Measurements from ENCODE around the gene SND1. TPM values are rescaled to one million over a fixed set of nuclear protein-coding genes. Genes with fewer than 3 reads are reported as not detected.

Gene SND1
- total RNA-seq, 2 donors from 2014 or later = 146 to 155 TPM

DNA sequence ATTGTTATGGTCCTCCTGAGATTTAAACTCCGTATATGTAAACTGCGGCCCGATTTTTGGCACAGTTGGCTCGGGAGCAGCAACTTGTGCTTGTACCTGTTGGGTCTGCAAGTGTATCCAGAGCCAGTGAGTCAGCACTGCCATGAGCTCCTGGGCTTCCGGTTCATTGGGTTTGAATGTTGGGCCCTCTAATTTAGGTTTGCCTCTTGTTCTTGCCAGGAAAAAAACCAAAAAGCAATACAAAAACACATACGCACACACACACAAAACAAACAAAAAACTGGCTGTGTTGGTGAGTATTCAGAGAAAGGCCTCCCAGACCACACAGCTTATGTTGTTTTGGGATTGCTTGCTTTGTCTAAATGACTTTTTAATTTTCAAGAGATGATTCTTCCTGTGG, 26.3 kb downstream of the SND1 start:
- Histone ChIP-seq H3K27me3 (no peaks in the 10 kb centered on the region), H3K4me1 (peaks cover 39% of the 10 kb centered on the region), H3K9me3 (no peaks in the 10 kb centered on the region), H3K27ac (no peak overlapping the region), H3K36me3 (replicated peaks in 1 of 2; ENCODE audit: insufficient read depth in 1 of 2, low read depth in 2 of 2) (no peaks in the 10 kb centered on the region), H3K4me3 (no peak overlapping the region)
- ATAC-seq = no peak
- TF ChIP-seq, protein P1, sequence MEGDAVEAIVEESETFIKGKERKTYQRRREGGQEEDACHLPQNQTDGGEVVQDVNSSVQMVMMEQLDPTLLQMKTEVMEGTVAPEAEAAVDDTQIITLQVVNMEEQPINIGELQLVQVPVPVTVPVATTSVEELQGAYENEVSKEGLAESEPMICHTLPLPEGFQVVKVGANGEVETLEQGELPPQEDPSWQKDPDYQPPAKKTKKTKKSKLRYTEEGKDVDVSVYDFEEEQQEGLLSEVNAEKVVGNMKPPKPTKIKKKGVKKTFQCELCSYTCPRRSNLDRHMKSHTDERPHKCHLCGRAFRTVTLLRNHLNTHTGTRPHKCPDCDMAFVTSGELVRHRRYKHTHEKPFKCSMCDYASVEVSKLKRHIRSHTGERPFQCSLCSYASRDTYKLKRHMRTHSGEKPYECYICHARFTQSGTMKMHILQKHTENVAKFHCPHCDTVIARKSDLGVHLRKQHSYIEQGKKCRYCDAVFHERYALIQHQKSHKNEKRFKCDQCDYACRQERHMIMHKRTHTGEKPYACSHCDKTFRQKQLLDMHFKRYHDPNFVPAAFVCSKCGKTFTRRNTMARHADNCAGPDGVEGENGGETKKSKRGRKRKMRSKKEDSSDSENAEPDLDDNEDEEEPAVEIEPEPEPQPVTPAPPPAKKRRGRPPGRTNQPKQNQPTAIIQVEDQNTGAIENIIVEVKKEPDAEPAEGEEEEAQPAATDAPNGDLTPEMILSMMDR (IDR thresholded peaks at IDR 0.05) = no peak
- TF ChIP-seq POLR2A (IDR thresholded peaks at IDR 0.05) = no peak
- 65 to 78% methylated on average over 6 of the region's 6 CpGs for WGBS, 2 donors
- intact Hi-C loops (cut with DNase I) = no loop called here
- no peak for DNase-seq

DNA sequence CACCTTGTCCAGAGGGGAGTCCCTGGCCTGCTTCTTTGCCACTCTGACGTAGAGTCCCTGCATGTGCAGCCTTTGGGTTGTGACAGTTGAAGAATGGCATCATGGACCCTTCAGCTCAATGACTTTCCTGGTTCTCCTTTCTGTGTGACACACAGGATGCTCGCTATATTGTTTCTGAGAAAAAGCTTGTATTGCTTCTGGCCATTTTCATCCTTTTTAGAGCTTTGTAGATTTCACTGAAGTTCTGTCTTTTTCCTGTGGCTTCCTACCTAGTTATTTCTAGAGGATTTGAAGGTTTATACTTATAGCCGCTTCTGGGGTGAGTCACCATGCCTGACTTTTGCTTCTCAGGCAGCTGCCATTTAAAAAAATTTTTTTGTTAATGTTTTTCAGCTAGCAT, 27.0 kb downstream of the SND1 start:
- H3K36me3 ChIP-seq (replicated peaks in 1 of 2; ENCODE audit: insufficient read depth in 1 of 2, low read depth in 2 of 2) = no peaks in the 10 kb centered on the region
- 93 to 96% methylated on average over 3 of the region's 3 CpGs for WGBS, 2 donors
- no peak overlapping the region for H3K4me3 ChIP-seq
- H3K27me3 ChIP-seq = no peaks in the 10 kb centered on the region
- no peak for ATAC-seq
- intact Hi-C loops (cut with DNase I) = no loop called here
- H3K9me3 ChIP-seq = no peaks in the 10 kb centered on the region
- H3K4me1 ChIP-seq = peaks cover 39% of the 10 kb centered on the region
- TF ChIP-seq, protein P1 (IDR thresholded peaks at IDR 0.05) = no peak
- no peak for TF ChIP-seq POLR2A (IDR thresholded peaks at IDR 0.05)
- no peak for DNase-seq
- no peak overlapping the region for H3K27ac ChIP-seq

DNA sequence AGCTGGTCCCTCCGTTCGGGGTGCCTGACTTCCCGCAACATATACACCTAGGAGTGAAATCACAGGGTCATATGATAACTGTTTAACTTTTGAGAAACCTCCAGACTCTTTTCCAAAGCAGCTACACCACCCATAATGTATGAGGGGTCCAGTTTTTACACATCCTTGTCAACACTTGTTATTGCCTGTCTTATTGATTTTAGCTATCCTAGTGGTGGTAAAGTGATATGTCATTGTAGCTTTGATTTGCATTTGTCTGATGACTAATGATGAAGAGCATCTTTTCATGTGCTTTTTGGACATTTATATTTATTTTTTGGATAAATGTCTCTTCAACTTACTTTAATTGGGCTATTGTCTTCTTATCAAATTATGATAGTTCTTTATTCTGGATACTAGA, 29.0 kb downstream of the SND1 start:
- Histone ChIP-seq H3K36me3 (replicated peaks in 1 of 2; ENCODE audit: insufficient read depth in 1 of 2, low read depth in 2 of 2) (no peaks in the 10 kb centered on the region), H3K27ac (no peak overlapping the region), H3K4me3 (no peak overlapping the region), H3K9me3 (no peaks in the 10 kb centered on the region), H3K27me3 (no peaks in the 10 kb centered on the region), H3K4me1 (peaks cover 45% of the 10 kb centered on the region)
- ATAC-seq (no peak), DNase-seq (no peak)
- WGBS, 2 donors = 96 to 98% methylated on average over 3 of the region's 3 CpGs
- TF ChIP-seq, protein P1 (IDR thresholded peaks at IDR 0.05) = no peak
- no peak for TF ChIP-seq POLR2A (IDR thresholded peaks at IDR 0.05)
- intact Hi-C loops (cut with DNase I) = no loop called here

DNA sequence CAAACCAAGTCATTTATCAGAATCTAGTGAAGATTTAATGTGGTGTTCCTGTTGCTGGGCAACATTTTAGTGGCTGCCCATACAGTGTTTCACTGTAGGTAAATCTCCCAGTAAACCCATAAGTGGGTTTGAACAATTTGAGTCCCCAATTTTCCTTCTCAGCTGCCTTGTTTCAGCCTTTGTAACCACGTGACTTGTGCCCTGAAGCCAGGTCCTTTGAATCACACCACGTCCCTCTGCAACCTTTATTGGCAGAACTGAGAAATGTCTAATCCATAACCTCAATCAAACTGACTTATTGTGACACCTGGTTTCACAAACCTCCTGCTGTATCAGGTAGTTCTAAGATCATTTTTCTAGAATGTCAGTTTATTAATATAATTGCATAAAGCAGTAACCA, 30.1 kb downstream of the SND1 start:
- ATAC-seq (no peak), DNase-seq (peak in 1 of 4 donors; percentile 18)
- H3K9me3 ChIP-seq = no peaks in the 10 kb centered on the region
- H3K36me3 ChIP-seq (replicated peaks in 1 of 2; ENCODE audit: insufficient read depth in 1 of 2, low read depth in 2 of 2) = no peaks in the 10 kb centered on the region
- intact Hi-C loops (cut with DNase I) = no loop called here
- H3K4me3 ChIP-seq = no peak overlapping the region
- TF ChIP-seq, protein P1 (IDR thresholded peaks at IDR 0.05) = no peak
- TF ChIP-seq POLR2A (IDR thresholded peaks at IDR 0.05) = no peak
- WGBS, 2 donors = 33 to 42% methylated on average over 2 of the region's 2 CpGs
- H3K27ac ChIP-seq = no peak overlapping the region
- no peaks in the 10 kb centered on the region for H3K27me3 ChIP-seq
- H3K4me1 ChIP-seq = peaks cover 45% of the 10 kb centered on the region

DNA sequence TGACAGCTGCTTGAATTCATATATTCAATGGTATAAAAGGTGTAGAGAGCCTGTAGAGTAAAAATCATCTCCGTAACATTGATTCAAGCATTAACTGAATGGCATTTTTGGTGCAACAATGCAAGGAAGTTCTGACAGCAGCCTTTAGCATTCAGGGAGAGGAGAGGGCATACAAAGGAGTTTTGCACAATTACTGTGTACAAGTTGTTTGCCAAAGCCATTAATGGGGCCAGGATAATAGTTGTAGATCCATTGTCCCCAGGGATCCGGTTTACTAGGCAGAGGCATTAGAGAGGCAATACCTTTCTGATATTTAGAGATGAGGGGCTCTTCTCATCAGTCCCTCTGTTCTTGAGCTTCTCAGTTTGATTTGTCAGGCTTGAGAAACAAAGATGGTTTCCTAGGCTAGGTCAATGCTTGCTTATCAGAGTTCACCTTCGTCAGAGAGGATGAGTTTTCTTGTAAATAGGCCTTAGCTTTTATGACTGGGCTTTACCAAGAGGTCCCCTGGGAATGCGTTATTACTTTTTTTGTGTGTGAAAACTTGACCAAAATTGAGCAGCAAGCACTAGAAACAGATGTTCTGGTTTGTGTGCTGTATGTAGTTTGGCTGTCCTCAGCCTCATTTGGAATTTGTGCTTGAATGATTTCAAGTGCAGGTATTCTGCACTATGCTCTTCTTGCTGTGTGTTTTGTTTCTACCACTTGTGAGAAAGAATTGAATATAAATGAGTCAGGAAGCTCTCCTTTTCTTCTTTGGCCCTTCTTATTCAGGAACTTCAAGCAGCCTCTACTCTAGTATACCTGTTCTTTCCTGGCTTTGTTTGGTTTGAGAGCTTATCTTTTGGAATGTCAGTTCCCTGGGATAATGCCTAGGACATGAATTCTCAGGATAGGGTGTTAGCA, 32.0 kb downstream of the SND1 start:
- TF ChIP-seq, protein P1 (IDR thresholded peaks at IDR 0.05) = no peak
- TF ChIP-seq POLR2A (IDR thresholded peaks at IDR 0.05) = no peak
- Histone ChIP-seq H3K36me3 (replicated peaks in 1 of 2; ENCODE audit: insufficient read depth in 1 of 2, low read depth in 2 of 2) (no peaks in the 10 kb centered on the region), H3K4me1 (peaks cover 36% of the 10 kb centered on the region), H3K27me3 (no peaks in the 10 kb centered on the region), H3K9me3 (no peaks in the 10 kb centered on the region), H3K27ac (no peak overlapping the region), H3K4me3 (no peak overlapping the region)
- WGBS, 2 donors = 50 to 57% methylated on average over 4 of the region's 4 CpGs
- intact Hi-C loops (cut with DNase I) = no loop called here
- DNase-seq = no peak
- ATAC-seq = no peak

All from body of pancreas (tissue), 4 donors.